ENCODE measurements around the gene D2HGDH. TPM values are rescaled to one million over a fixed set of nuclear protein-coding genes. Genes with fewer than 3 reads are reported as not detected.
"Not testable (repeated sequence)": the region's sequence is repeated elsewhere in the genome, so short reads cannot be mapped to it uniquely, and the experiment has no call there.

Gene D2HGDH
- polyA plus RNA-seq, 3 donors = 27.5 to 38.9 (median 28.1) TPM

DNA sequence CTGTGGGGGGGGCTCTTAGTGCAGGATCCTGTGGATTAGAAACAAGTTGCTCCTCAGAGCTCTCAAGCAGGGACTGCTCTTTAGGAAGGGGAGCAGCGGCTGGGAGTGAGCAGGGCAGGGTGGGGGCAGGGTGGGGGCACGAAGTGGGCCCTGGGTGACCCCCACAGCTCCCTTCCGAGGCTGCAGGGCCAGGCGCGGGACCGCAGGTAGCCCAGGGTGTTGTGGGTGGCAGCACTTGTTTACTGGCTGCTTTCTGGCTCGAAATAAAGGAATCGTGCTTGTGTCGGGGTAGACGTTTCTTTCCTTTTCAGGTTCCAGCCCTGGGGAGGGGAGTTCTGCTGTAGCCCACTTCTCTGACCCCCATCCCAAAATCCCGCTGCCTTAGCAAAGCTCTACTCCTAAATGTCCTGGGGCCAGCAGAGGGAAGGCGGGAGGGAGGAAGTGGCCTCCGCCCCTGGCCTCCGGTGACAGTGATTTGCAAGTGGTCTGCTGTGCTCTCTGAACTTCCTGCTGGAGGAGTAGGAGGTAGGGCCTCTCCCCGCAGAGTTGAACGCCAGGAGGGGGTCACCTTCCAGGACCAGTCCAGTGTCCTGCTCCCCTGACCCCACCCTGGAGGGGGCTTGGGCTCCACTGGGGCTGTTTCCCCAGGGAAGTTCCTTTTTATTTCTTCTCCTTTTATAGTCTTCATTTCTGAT, 82.8 kb downstream of the D2HGDH start:
- DNase-seq (ENCODE audit: low read depth in 3 of 3, low spot score in 2 of 3) = no peak

DNA sequence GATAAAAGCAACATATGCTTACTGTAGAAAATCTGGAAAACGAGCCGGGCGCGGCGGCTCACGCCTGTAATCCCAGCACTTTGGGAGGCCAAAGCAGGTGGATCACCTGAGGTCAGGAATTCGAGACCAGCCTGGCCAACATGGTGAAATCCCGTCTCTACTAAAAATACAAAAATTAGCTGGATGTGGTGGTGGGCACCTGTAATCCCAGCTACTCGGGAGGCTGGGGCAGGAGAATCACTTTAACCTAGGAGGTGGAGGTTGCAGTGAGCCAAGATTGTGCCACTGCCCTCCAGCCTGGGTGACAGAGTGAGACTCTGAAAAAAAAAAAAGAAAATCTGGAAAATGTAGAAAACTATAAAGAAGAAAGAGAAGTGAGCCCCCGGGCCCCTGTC, 83.4 kb downstream of the D2HGDH start:
- DNase-seq (ENCODE audit: low read depth in 3 of 3, low spot score in 2 of 3) = not testable (repeated sequence)

Other genes starting within 250 kb of the D2HGDH start
- gene STK25, start 226.0 kb upstream of the D2HGDH start, polyA plus RNA-seq (ENCODE audit: insufficient read length in 3 of 3) = 100 to 1,000 TPM; 189 to 218 (median 216) TPM
- gene BOK, start 175.9 kb upstream of the D2HGDH start, polyA plus RNA-seq (ENCODE audit: insufficient read length in 3 of 3) = 10 to 100 TPM; 15.9 to 20.4 (median 20.0) TPM
- 10 to 100 TPM; 57.9 to 69.0 (median 58.4) TPM for gene THAP4, start 97.5 kb upstream of the D2HGDH start, polyA plus RNA-seq (ENCODE audit: insufficient read length in 3 of 3)
- 10 to 100 TPM; 60.7 to 65.5 (median 61.1) TPM for gene ATG4B, start 96.9 kb upstream of the D2HGDH start, polyA plus RNA-seq (ENCODE audit: insufficient read length in 3 of 3)
- 10 to 100 TPM; 32.7 to 39.0 (median 37.4) TPM for gene DTYMK, start 47.8 kb upstream of the D2HGDH start, polyA plus RNA-seq (ENCODE audit: insufficient read length in 3 of 3)
- 10 to 100 TPM; 37.5 to 43.5 (median 40.0) TPM for gene ING5, start 32.6 kb upstream of the D2HGDH start, polyA plus RNA-seq (ENCODE audit: insufficient read length in 3 of 3)
- under 1 TPM; 0.22 to 0.40 (median 0.37) TPM for gene GAL3ST2, start 42.2 kb downstream of the D2HGDH start, polyA plus RNA-seq (ENCODE audit: insufficient read length in 3 of 3)
- gene NEU4, start 74.6 kb downstream of the D2HGDH start, polyA plus RNA-seq (ENCODE audit: insufficient read length in 3 of 3) = 1 to 10 TPM in 2 of 3 donors, under 1 TPM in 1; 0.92 to 1.8 (median 1.3) TPM
- gene PDCD1, start 124.3 kb downstream of the D2HGDH start, polyA plus RNA-seq (ENCODE audit: insufficient read length in 3 of 3) = under 1 TPM in 1 of 3 donors, not detected in 2; 0.15 TPM
- not detected for gene RTP5, start 135.1 kb downstream of the D2HGDH start, polyA plus RNA-seq (ENCODE audit: insufficient read length in 3 of 3)

All from right renal cortex interstitium (tissue), 3 donors.